ENCODE data around the gene AMDHD1.

AMDHD1 gene

DNA sequence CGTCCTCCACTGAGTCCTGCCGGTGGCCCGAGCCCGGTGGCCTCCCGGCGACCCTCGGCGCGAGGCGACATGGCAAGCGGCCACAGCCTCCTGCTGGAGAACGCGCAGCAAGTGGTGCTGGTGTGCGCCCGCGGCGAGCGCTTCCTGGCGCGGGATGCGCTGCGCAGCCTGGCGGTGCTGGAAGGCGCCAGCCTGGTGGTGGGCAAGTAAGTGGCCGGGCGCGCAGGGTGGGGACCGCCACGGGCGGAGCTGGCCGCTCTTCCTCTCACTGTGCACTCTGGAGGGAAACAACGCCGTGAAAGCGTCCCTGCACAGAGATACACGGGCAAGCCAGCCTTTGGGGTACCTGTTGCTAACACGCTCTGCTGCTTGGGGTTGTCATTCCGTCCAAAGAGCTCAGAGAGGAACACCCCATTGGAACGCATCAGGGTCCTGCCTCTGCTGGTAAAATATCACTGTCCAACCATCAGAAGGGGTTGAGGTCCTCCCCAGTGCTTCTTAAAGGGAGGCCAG lies at the start of gene AMDHD1:
Gene AMDHD1, plus strand, starts transcription at position 2 of the 513 bp plus-strand sequence. Its CDS starts 68 bp downstream, at position 70.
- peak within 1 kb of the TSS; percentile 66 for H3K4me3 ChIP-seq (ENCODE audit: low read depth, low read length)

DNA sequence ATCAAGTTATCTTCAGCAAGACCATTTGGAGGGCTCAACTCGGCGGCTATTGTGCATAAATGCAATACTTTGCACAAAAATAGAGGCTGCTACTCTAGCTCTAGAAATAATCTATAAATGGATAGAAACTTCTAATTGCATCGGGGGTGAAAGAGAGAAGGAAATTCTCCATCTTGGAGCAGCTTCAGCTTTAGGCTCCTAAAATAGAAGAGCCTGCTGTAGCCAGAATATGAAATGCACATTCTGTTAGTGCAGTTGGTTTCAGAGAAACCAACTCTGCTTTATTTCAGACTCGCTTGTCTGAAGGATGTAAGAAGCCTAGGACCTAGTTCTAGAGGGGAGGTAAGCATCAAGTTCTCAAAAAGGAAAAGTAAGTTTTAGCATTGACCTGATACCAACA lies 46.3 kb upstream of the AMDHD1 start:
- H3K4me3 ChIP-seq (ENCODE audit: low read depth, low read length), result no peak overlapping the region
- no peak for TF ChIP-seq CTCF (IDR thresholded peaks at IDR 0.05; ENCODE audit: borderline replicate concordance, insufficient read depth, low read depth, low read length)

More for the DNA sequence above, at the start of gene AMDHD1:
- peak; percentile 13; the same call in 1 of the 2 replicates for TF ChIP-seq CTCF (IDR thresholded peaks at IDR 0.05; ENCODE audit: borderline replicate concordance, insufficient read depth, low read depth, low read length)

DNA sequence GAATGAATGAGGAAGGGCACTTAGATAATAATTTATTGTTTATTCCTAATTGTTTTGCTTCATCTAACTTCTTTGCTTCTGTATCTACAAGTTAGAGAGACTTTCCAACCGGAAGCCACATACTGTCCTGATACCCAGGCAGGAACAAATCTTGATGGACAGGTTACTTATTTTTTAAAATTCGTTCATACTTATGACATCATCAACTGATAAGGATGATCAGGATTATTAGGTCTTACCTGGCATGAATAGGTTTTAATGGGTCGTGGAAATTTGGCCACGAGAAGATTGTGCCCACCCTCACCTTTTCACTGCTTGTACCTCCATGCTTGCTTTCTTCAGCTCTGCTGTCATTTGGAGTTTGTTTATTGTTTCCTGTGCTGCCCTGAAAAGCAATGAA lies 45.0 kb upstream of the AMDHD1 start:
- no peak for TF ChIP-seq CTCF (IDR thresholded peaks at IDR 0.05; ENCODE audit: borderline replicate concordance, insufficient read depth, low read depth, low read length)
- no peak overlapping the region for H3K4me3 ChIP-seq (ENCODE audit: low read depth, low read length)

GRCh38 chr12:95908573-95908972 lies 34.6 kb upstream of the AMDHD1 start:
- no peak for TF ChIP-seq CTCF (IDR thresholded peaks at IDR 0.05; ENCODE audit: borderline replicate concordance, insufficient read depth, low read depth, low read length)
- H3K4me3 ChIP-seq (ENCODE audit: low read depth, low read length), result no peak overlapping the region

DNA sequence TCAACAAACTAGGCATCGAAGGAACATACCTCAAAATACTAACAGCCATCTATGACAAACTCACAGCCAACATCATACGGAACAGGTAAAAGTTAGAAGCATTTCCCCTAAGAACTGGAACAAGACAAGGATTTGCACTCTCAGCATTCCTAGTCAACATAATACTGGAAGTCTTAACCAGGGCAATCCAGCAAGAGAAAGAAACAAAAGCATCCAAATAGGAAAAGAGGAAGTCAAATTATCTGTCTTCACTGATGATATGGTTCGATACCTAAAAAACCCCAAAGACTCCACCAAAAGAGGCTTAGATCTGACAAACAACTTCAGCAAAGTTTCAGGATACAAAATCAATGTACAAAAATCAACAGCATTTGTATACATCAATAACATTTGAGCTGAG lies 33.3 kb upstream of the AMDHD1 start:
- no peak overlapping the region for H3K4me3 ChIP-seq (ENCODE audit: low read depth, low read length)
- no peak for TF ChIP-seq CTCF (IDR thresholded peaks at IDR 0.05; ENCODE audit: borderline replicate concordance, insufficient read depth, low read depth, low read length)

DNA sequence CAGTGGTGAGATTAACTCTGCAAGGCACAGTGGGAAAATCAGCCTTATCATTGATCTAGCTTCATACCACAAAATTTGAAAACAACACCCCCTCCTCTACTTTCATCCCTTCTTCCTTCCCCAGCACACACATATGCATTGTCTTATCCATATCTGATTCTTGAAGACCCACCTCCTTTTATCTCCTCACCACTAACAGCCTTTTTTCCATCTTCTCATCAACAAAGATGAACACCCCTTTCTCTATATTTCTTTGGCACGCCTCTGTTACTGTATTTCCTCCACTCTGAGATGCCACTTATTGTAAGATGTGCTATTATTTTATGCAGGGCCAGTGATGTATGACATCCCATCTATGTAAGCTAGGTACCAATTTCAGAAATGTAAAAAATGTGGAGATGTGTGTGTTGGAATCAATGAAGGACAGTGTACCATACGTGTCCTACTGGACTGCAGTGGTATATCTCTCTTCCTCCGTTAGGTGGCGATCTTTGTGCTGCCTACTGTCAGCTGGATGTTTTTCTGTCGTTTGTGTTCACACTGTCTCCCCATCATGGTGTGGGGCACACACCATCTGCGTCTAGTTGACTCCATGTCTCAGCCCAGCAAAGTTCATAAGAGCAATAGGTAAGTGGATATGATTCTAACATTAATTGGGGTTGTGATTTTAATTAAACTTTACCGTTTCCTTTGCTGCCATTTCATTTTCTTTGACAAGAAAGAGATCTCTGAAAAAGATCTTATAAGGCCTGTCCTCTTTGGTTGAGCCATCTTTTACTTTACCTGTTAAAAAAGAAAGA lies 24.7 kb upstream of the AMDHD1 start:
- H3K4me3 ChIP-seq (ENCODE audit: low read depth, low read length), result no peak overlapping the region
- peak; percentile 78; the same call in 1 of the 2 replicates for TF ChIP-seq CTCF (IDR thresholded peaks at IDR 0.05; ENCODE audit: borderline replicate concordance, insufficient read depth, low read depth, low read length)

DNA sequence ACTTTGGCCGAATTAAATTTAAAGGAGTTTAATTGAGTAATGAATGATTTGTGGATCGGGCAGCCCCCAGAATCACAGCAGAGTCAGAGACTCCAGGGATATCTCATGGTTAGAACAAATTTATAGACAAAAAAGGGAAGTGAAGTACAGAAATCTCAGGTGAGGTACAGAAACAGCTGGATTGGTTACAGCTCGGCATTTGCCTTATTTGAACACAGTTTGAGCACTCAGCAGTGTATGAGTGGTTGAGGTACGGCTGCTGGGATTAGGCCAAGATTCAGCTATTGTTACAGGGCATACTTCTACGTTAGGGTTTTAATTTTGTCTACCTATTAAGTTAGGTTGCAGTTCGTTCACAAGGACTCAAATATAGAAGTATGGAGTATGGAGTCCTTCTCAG lies 24.0 kb upstream of the AMDHD1 start:
- no peak for TF ChIP-seq CTCF (IDR thresholded peaks at IDR 0.05; ENCODE audit: borderline replicate concordance, insufficient read depth, low read depth, low read length)
- no peak overlapping the region for H3K4me3 ChIP-seq (ENCODE audit: low read depth, low read length)

Data from GM12875 (cell line).